Thoracic aorta (tissue), 2 donors: ENCODE measurements around the gene LMBR1. TPM values are rescaled to one million over a fixed set of nuclear protein-coding genes. Genes with fewer than 3 reads are reported as not detected.
"Not testable (repeated sequence)": the region's sequence is repeated elsewhere in the genome, so short reads cannot be mapped to it uniquely, and the experiment has no call there.

Experiments
- ATAC-seq: fragments of 150-250 bp; one replicate; pipeline ENCODE4 v1.8.0; 2017; ENCODE audit warnings: low read depth; ENCODE audit not compliant: insufficient number of reproducible peaks, low FRiP score
- DNase-seq: peaks from one replicate; pipeline ENCODE4 v3.0.0-alpha.2; 2020; ENCODE audit warnings: low spot score
- H3K27ac ChIP-seq, 2 donors: fragments of 200-600 bp; sonication (generic); 1 replicate in 1 of 2; 2 replicates in 1 of 2; pipeline ENCODE4 v1.5.1; 2016; ENCODE audit warnings: mild to moderate bottlenecking in 2 of 2, moderate library complexity in 2 of 2
- H3K27me3 ChIP-seq: fragments of 200-600 bp; sonication (generic); replicated peaks from 2 replicates; pipeline ENCODE4 v1.6.0; 2016; ENCODE audit warnings: mild to moderate bottlenecking; ENCODE audit not compliant: insufficient read depth
- H3K36me3 ChIP-seq: fragments of 200-600 bp; sonication (generic); one replicate; pipeline ENCODE4 v1.5.1; 2016
- H3K4me1 ChIP-seq, 2 donors: fragments of 200-600 bp; sonication (generic); 1 replicate in 1 of 2; 2 replicates in 1 of 2; pipeline versions ENCODE4 v1.5.1 to v1.6.0; 2016; ENCODE audit warnings: low read depth in 2 of 2, mild to moderate bottlenecking in 1 of 2; ENCODE audit not compliant: control insufficient read depth in 1 of 2
- H3K4me3 ChIP-seq: fragments of 200-600 bp; sonication (generic); 2 replicates; pipeline ENCODE4 v1.5.1; 2016; ENCODE audit warnings: mild to moderate bottlenecking
- H3K9me3 ChIP-seq: fragments of 200-600 bp; sonication (generic); 2 replicates; pipeline ENCODE4 v1.5.1; 2016
- CTCF ChIP-seq: fragments of 200-600 bp; sonication (generic); IDR thresholded peaks from one replicate; pipeline ENCODE4 v1.5.1; 2019; ENCODE audit warnings: antibody characterized with exemption
- total RNA-seq, 2 donors: library from RNA; depleted of rRNA; stranded (reverse); fragments of >200 nt; gene quantifications; one replicate each; pipeline versions ENCODE4 v1.1.0 to v1.2.3, GENCODE V29; 2016

LMBR1 gene
- total RNA-seq, 2 donors from 2014 or later = 54.3 to 56.6 TPM

DNA sequence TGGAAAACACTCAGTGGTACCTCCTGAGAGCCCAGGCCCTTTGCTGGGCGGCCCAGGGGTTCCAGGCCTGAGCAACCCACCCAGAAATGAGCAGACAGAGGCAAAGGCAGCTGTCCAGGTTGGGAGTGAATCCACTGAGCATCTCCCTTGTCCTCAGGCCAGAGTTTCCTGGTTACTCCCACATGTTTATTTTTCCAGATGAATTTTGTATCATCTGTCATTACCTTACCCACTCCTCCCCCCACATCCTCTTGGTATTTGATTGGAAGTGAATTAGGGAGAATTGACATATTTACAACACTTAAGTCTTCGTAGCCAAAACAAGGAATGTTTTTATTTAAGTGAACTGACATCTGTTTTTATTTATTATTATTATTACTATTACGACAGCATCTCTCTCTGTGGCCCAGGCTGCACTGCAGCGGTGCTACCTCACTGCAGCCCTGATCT lies 13.2 kb upstream of the LMBR1 start:
- Histone ChIP-seq H3K27me3 (no peaks in the 10 kb centered on the region), H3K27ac (no peak overlapping the region), H3K36me3 (no peaks in the 10 kb centered on the region), H3K9me3 (no peaks in the 10 kb centered on the region), H3K4me3 (no peak overlapping the region), H3K4me1 (no peaks in the 10 kb centered on the region)
- DNase-seq (no peak), ATAC-seq (no peak)
- TF ChIP-seq CTCF = no peak

DNA sequence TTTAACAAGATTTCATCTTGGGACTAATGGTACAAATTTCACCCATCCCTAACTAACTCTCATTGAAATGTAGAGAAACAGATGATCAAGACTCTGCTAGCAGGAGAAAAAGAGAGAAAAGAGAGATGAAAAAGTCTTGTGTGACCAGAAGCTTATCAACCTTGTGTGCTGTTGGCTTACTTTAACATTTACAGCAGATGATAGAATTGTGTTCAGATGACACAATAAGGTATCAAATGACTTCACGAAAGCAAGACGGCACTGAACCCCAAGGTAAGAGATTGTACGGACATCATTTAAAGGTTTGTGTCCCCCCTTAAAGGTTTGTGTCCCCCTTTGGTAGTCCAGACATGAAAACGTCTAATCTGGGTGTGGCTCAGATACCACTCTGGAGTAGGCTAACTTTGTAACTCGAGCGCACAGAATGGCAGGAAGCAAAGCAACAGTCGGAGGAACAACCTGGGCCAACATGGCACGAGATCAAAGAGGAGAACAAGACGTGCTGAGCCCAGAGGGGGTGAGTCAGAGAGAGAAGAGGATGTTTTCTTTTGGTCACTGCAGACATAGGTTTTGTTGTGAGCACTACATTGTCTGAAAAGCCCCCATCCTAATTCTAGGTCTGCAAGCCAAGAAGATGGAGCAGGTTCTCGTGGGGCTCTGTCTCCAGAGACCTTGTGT lies 10.4 kb upstream of the LMBR1 start:
- ATAC-seq (no peak), DNase-seq (no peak)
- Histone ChIP-seq H3K27me3 (no peaks in the 10 kb centered on the region), H3K27ac (no peak overlapping the region), H3K9me3 (no peaks in the 10 kb centered on the region), H3K4me1 (no peaks in the 10 kb centered on the region), H3K4me3 (no peak overlapping the region), H3K36me3 (no peaks in the 10 kb centered on the region)
- no peak for TF ChIP-seq CTCF

GRCh38 chr7:156900093-156900492 lies 7.1 kb upstream of the LMBR1 start:
- H3K36me3 ChIP-seq, H3K4me1 ChIP-seq, H3K27me3 ChIP-seq, H3K9me3 ChIP-seq, DNase-seq, H3K27ac ChIP-seq, ATAC-seq, H3K4me3 ChIP-seq: not testable (repeated sequence)

GRCh38 chr7:156898938-156899337 lies 6.0 kb upstream of the LMBR1 start:
- Histone ChIP-seq H3K4me3 (no peak overlapping the region), H3K27me3 (no peaks in the 10 kb centered on the region), H3K27ac (no peak overlapping the region), H3K4me1 (peaks cover 0 to 3% of the 10 kb centered on the region in 2 donors), H3K36me3 (no peaks in the 10 kb centered on the region), H3K9me3 (no peaks in the 10 kb centered on the region)
- ATAC-seq = no peak
- no peak for TF ChIP-seq CTCF
- no peak for DNase-seq

GRCh38 chr7:156897673-156898072 lies 4.7 kb upstream of the LMBR1 start:
- Histone ChIP-seq H3K9me3 (no peaks in the 10 kb centered on the region), H3K27ac (no peak overlapping the region), H3K4me1 (peaks cover 0 to 5% of the 10 kb centered on the region in 2 donors), H3K27me3 (no peaks in the 10 kb centered on the region), H3K36me3 (no peaks in the 10 kb centered on the region), H3K4me3 (no peak overlapping the region)
- no peak for DNase-seq
- no peak for ATAC-seq
- no peak for TF ChIP-seq CTCF
